ENCODE data around the gene CYTH1. TPM values are rescaled to one million over a fixed set of nuclear protein-coding genes. Genes with fewer than 3 reads are reported as not detected.

CYTH1 gene
- total RNA-seq, 2 experiments from 2014 or later = 521 to 525 TPM

DNA sequence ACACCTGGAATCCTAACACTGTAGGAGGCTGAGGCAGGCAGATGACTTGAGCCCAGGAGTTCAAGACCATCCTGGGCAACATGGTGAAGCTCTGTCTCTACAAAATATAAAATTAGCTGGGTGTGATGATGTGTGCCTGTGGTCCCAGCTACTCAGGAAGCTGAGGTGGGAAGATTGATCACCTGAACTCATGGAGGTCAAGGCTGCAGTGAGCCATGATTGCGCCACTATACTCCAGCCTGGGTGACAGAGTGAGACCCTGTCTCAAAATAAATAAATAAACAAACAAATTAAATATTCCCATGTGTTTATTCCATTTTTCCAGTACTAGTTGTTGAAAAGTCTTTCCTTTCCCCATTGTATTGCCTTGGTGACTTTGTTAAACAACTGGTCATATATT lies 130.0 kb downstream of the CYTH1 start:
- no peak for DNase-seq
- intact Hi-C loops (cut with DNase I, micrococcal nuclease) = no loop called here
- ChIA-PET CTCF (no interaction called here), POLR2A (no interaction called here)
- H3K9me3 Mint-ChIP-seq = no peaks in the 10 kb centered on the region
- TF ChIP-seq, protein P1, sequence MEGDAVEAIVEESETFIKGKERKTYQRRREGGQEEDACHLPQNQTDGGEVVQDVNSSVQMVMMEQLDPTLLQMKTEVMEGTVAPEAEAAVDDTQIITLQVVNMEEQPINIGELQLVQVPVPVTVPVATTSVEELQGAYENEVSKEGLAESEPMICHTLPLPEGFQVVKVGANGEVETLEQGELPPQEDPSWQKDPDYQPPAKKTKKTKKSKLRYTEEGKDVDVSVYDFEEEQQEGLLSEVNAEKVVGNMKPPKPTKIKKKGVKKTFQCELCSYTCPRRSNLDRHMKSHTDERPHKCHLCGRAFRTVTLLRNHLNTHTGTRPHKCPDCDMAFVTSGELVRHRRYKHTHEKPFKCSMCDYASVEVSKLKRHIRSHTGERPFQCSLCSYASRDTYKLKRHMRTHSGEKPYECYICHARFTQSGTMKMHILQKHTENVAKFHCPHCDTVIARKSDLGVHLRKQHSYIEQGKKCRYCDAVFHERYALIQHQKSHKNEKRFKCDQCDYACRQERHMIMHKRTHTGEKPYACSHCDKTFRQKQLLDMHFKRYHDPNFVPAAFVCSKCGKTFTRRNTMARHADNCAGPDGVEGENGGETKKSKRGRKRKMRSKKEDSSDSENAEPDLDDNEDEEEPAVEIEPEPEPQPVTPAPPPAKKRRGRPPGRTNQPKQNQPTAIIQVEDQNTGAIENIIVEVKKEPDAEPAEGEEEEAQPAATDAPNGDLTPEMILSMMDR (IDR thresholded peaks at IDR 0.05) = no peak
- Histone ChIP-seq H3K27me3 (ENCODE audit: control insufficient read depth in 1 of 2, insufficient read depth in 2 of 2, low read length in 2 of 2) (no peaks in the 10 kb centered on the region), H3K36me3 (ENCODE audit: insufficient read depth, low read length) (no peaks in the 10 kb centered on the region), H3K9me3 (ENCODE audit: control insufficient read depth in 1 of 2, insufficient read depth in 1 of 2, low read length in 2 of 2) (peaks cover 0 to 12% of the 10 kb centered on the region in 2 experiments), H3K4me1 (ENCODE audit: insufficient read depth, low read length) (no peaks in the 10 kb centered on the region), H3K4me3 (ENCODE audit: low read length) (no peak overlapping the region), H3K27ac (ENCODE audit: low read depth in 1 of 2, low read length in 2 of 2) (no peak overlapping the region)
- H3K4me3 Mint-ChIP-seq = no peak overlapping the region
- no peaks in the 10 kb centered on the region for H3K36me3 Mint-ChIP-seq (ENCODE audit: low read depth)
- H3K27ac Mint-ChIP-seq = no peak overlapping the region
- ATAC-seq (ENCODE audit: poor library complexity) = no peak
- no peaks in the 10 kb centered on the region for H3K27me3 Mint-ChIP-seq
- H3K4me1 Mint-ChIP-seq (ENCODE audit: low read depth) = no peaks in the 10 kb centered on the region

DNA sequence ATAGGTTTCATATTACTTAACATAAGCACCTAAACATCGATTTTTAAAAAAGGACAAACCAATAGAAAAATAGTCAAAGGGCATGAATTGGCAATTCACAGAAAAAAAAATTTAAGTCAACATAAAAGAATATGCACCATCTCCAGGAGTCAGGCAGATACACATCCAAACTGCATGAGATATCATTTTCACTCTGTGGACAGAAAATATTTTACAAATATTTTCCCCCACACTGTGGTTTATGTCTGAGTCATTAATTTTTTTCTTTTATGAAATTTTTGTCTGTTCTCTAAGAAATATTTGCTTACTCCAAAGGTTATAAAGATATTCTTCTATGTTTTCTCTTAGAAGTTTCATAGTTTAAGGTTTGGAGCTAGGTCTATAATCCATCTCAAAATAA lies 130.5 kb downstream of the CYTH1 start:
- no peaks in the 10 kb centered on the region for H3K36me3 ChIP-seq (ENCODE audit: insufficient read depth, low read length)
- no peak overlapping the region for H3K4me3 Mint-ChIP-seq
- no peak overlapping the region for H3K27ac ChIP-seq (ENCODE audit: low read depth in 1 of 2, low read length in 2 of 2)
- peaks cover 3% of the 10 kb centered on the region for H3K4me1 ChIP-seq (ENCODE audit: insufficient read depth, low read length)
- no peaks in the 10 kb centered on the region for H3K9me3 Mint-ChIP-seq
- CTCF ChIA-PET = no interaction called here
- intact Hi-C loops (cut with DNase I, micrococcal nuclease) = no loop called here
- H3K4me3 ChIP-seq (ENCODE audit: low read length) = no peak overlapping the region
- H3K9me3 ChIP-seq (ENCODE audit: control insufficient read depth in 1 of 2, insufficient read depth in 1 of 2, low read length in 2 of 2) = peaks cover 0 to 12% of the 10 kb centered on the region in 2 experiments
- ATAC-seq (ENCODE audit: poor library complexity) (no peak), DNase-seq (no peak)
- no peaks in the 10 kb centered on the region for H3K27me3 Mint-ChIP-seq
- H3K27ac Mint-ChIP-seq = no peak overlapping the region
- H3K36me3 Mint-ChIP-seq (ENCODE audit: low read depth) = no peaks in the 10 kb centered on the region
- H3K27me3 ChIP-seq (ENCODE audit: control insufficient read depth in 1 of 2, insufficient read depth in 2 of 2, low read length in 2 of 2) = no peaks in the 10 kb centered on the region
- TF ChIP-seq, protein P1 (IDR thresholded peaks at IDR 0.05) = no peak
- POLR2A ChIA-PET = no interaction called here
- H3K4me1 Mint-ChIP-seq (ENCODE audit: low read depth) = no peaks in the 10 kb centered on the region

DNA sequence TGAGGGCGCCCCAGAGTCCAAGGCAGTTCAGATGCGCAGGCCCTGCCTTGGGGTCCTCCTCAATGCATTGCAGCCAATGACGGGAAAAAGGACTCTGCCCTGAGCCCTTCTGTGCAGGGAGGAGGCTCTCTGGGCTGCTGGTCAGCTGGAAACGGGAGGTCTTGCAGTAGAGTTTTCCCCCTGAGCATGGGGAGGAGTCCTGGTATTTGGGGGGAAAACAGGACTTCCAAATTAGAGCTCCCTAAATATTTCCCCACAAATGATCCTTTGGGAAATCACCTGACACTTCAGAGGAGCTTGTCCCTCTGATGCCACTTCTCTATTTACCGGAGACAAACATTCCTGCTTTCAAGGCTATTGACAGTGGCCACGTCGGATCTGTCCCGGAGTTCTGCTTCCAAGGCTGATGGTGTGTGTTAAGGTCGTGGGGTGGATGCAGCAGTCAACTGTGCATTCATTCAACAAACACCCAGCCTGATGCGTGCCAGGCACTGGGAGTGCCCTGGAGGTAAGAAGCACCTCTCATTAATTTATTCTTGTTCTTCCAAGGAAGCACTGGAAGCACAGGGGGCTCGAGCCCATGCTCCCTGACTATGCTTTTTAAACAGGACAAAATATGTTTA lies 131.9 kb downstream of the CYTH1 start:
- intact Hi-C loops (cut with DNase I, micrococcal nuclease) = no loop called here
- no peak for DNase-seq
- H3K9me3 Mint-ChIP-seq = no peaks in the 10 kb centered on the region
- ATAC-seq (ENCODE audit: poor library complexity) = no peak
- POLR2A ChIA-PET = no interaction called here
- peaks cover 10% of the 10 kb centered on the region for H3K4me1 Mint-ChIP-seq (ENCODE audit: low read depth)
- CTCF ChIA-PET = interaction anchor here (0.7 kb wide), 1 partner anchor 19 kb away, joined by 3 read pairs; no protein-coding TSS in a partner anchor
- H3K4me3 Mint-ChIP-seq = no peak overlapping the region
- no peaks in the 10 kb centered on the region for H3K27me3 Mint-ChIP-seq
- H3K27ac Mint-ChIP-seq = no peak overlapping the region
- peaks cover 0 to 12% of the 10 kb centered on the region in 2 experiments for H3K9me3 ChIP-seq (ENCODE audit: control insufficient read depth in 1 of 2, insufficient read depth in 1 of 2, low read length in 2 of 2)
- TF ChIP-seq, protein P1 (IDR thresholded peaks at IDR 0.05) = no peak
- peaks cover 16% of the 10 kb centered on the region for H3K4me1 ChIP-seq (ENCODE audit: insufficient read depth, low read length)
- H3K27ac ChIP-seq (ENCODE audit: low read depth in 1 of 2, low read length in 2 of 2) = no peak overlapping the region
- H3K4me3 ChIP-seq (ENCODE audit: low read length) = no peak overlapping the region
- no peaks in the 10 kb centered on the region for H3K27me3 ChIP-seq (ENCODE audit: control insufficient read depth in 1 of 2, insufficient read depth in 2 of 2, low read length in 2 of 2)
- no peaks in the 10 kb centered on the region for H3K36me3 Mint-ChIP-seq (ENCODE audit: low read depth)
- H3K36me3 ChIP-seq (ENCODE audit: insufficient read depth, low read length) = no peaks in the 10 kb centered on the region

All from CD4-positive, alpha-beta T cell (primary cell).